Mesangial cell (primary cell): ENCODE results near the gene THAP12. TPM values are rescaled to one million over a fixed set of nuclear protein-coding genes. Genes with fewer than 3 reads are reported as not detected.

Experiments used
- total RNA-seq: library from RNA; depleted of rRNA; stranded (reverse); fragments of >200 nt; gene quantifications from 2 replicates; pipeline ENCODE4 v1.2.3, GENCODE V29; 2015

THAP12 gene
- 13.1 and 14.8 TPM in 2 replicates for total RNA-seq

GRCh38 chr11:76380977-76381719, at the start of gene THAP12, which contains the start of gene GVQW3:
TSS of gene THAP12 (minus strand) at chr11:76381132. CDS start at chr11:76380836, 296 bp downstream.
TSS of gene GVQW3 (plus strand) at chr11:76381323. CDS start at chr11:76381829, 506 bp downstream.

Other genes with a start within 250 kb of the THAP12 start
- gene WNT11, start 174.6 kb downstream of the THAP12 start, total RNA-seq = 0.63 TPM in 1 of 2 replicates, not detected in the other
- gene GVQW3, start 191 bp upstream of the THAP12 start, total RNA-seq = 0.49 and 1.1 TPM in 2 replicates
- 14.3 and 14.6 TPM in 2 replicates for gene EMSY, start 63.9 kb upstream of the THAP12 start, total RNA-seq